Measurements from ENCODE around the gene RTEL1.

RTEL1 gene

DNA sequence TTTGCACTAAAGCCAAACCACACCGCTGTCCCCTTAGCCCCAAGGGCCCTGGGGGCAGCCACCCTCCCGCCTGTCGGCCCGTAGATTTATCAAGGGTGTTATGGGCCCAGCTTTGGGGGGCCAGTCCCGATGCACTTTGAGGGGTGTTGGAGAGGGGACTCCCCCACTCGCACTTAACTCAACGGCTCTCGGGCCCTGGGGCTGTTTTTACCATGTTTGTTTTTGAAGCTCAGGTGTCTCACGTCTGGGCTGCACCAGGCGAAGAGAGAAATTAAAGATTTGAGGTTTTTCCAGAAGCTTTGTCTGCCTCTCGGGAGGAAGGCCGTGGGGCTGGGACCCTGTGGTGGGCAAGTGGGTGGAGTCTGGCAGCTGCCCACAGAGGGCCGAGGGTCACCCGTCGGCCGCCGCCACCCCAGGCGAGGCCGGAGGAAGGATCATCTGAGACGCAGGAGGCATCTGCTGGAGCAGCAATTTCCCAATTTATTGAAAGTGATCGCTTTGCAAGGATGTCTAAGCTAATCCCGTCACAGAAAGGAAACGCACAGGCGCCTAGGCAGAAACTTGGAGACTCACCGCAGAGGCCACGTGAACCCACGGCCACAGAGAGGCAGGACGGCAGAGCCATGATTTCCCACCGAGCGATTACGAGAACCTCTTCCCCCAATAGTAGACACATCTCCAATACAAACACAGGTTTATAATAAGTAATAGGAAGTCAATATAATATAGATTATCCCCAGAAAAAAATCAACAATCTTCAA lies 85.3 kb downstream of the RTEL1 start:
- DNase-seq = no peak

DNA sequence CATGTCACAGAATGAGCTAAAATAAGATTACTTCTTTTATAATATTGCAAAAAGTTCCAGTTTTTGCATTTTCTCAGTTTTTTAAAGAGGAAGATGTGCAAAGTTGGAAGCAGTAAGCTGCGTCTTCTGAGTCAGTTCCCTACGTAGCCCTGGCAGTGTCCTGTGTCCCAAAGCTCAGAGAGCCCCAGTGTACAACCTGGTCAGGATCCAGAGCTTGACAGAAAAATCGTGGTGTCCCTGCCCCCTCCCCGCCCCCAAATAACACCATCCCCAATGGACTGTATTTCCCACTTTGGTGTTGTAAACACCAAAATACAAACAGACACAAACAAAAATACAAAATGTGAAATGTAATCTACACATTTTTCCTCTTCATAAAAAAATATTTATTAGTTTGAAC lies 86.0 kb downstream of the RTEL1 start:
- no peak for DNase-seq

DNA sequence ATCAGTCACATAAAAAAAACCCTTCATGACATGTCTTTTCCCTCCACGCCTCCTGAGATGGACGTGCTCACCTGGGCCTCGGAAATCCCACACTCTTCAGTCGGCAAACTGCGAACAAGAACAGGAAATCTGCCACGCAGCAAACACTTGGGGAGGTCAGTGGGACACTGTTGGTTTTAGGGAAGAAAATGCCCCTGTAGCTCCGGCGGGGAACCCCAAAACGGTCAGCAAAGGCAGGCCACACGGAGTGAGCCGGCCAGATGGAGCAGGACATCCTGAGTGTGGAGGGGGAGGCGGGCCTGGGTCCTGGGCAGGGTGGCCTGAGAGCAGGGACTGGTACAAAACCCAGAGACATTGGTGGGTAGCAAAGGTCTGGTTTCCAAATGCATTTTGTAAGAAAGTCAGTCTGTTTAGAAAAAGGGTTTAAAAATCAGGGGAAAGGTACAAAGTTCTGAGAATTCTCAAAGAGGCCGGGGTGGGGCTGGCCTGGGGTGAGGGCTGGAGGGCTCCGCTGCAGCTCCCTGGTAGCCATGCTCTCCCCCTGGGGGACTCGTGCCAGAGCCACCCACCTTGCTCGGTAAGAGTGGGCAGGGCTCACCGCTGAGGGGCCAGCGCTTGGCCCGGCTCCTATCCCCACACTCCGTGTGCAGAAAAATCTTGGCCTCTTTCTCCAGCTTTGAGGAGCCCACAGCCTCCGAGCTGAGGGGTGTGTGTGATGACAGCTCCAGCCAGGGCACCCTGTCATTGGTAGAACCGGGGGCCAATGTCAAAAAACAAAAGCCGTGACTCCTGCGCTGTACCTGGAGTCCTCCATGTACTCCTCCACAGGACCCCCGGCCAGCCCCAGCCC lies 86.7 kb downstream of the RTEL1 start:
- DNase-seq = no peak

DNA sequence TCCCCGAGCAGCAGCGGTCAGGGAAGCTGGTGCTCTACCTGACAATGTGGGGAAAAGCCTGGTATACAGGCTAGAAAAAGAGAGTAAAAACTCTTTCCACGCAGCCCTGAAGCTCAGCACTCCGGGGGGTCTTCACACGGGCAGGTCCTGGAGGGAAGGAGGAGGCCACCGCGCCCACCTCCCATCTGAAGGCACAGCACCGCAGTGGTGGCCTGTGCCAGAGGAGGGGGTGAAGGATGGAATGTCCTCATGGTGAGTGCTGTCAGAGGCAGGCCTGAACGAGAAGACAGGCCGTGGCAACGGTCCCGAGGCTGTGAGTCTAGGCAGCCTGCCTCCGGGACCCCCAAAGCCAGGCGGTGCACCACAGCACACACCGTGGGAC lies 87.3 kb downstream of the RTEL1 start:
- DNase-seq = no peak

Measured in hematopoietic multipotent progenitor cell treated with erythropoietin and hydrocortisone succinate and interleukin-3 and kit ligand, for 6 days (in vitro differentiated cells).